Astrocyte of the cerebellum (primary cell): ENCODE data around the gene BTNL3.

Experiments
- DNase-seq: peaks from one replicate; pipeline ENCODE4 v3.0.0-alpha.2; 2011; ENCODE audit warnings: low read depth
- H3K4me3 ChIP-seq: 2 replicates; pipeline ENCODE4 v1.5.1; 2011; ENCODE audit warnings: mild to moderate bottlenecking, low read depth, low read length, moderate library complexity
- CTCF ChIP-seq: IDR thresholded peaks from 2 replicates; pipeline ENCODE4 v1.5.1; 2012; ENCODE audit warnings: low read length, low read depth, moderate library complexity, mild to moderate bottlenecking; ENCODE audit errors: missing control alignments
- in situ Hi-C: cut with HindIII; loops from 2 replicates; pipeline ENCODE4 v1.10.0; 2017; ENCODE audit warnings: low sequenced_read_pairs

Gene BTNL3

GRCh38 chr5:180970875-180971274 lies 17.8 kb upstream of the BTNL3 start:
- in situ Hi-C loops = no loop called here
- DNase-seq = no peak
- no peak overlapping the region for H3K4me3 ChIP-seq
- no peak for TF ChIP-seq CTCF

GRCh38 chr5:180974612-180975315 lies 13.9 kb upstream of the BTNL3 start:
- no peak for TF ChIP-seq CTCF
- no peak for DNase-seq
- no peak overlapping the region for H3K4me3 ChIP-seq
- in situ Hi-C loops = no loop called here

GRCh38 chr5:180975338-180975737 lies 13.3 kb upstream of the BTNL3 start:
- in situ Hi-C loops = no loop called here
- DNase-seq = no peak

GRCh38 chr5:180976518-180976917 lies 12.1 kb upstream of the BTNL3 start:
- H3K4me3 ChIP-seq = no peak overlapping the region
- in situ Hi-C loops = no loop called here
- DNase-seq = no peak
- TF ChIP-seq CTCF = no peak

More at GRCh38 chr5:180975338-180975737, 13.3 kb upstream of the BTNL3 start:
- no peak overlapping the region for H3K4me3 ChIP-seq
- TF ChIP-seq CTCF = no peak

GRCh38 chr5:180977852-180978251 lies 10.8 kb upstream of the BTNL3 start:
- no peak for DNase-seq
- H3K4me3 ChIP-seq = no peak overlapping the region
- in situ Hi-C loops = no loop called here
- no peak for TF ChIP-seq CTCF

GRCh38 chr5:180982008-180982741 lies 6.5 kb upstream of the BTNL3 start:
- in situ Hi-C loops = no loop called here
- DNase-seq = no peak
- TF ChIP-seq CTCF = no peak
- no peak overlapping the region for H3K4me3 ChIP-seq
